ENCODE results near the gene SAA1.

- TF ChIP-seq CTCF (IDR thresholded peaks at IDR 0.05) (no peak), POLR2AphosphoS5 (IDR thresholded peaks at IDR 0.05; ENCODE audit: low read depth, low read length) (no peak), TCF7L2 (IDR thresholded peaks at IDR 0.05; ENCODE audit: low read depth, low read length) (no peak), REST (IDR thresholded peaks at IDR 0.05; ENCODE audit: insufficient read depth in 1 of 2, low read depth in 2 of 2, low read length in 1 of 2) (no peak), SIN3A (IDR thresholded peaks at IDR 0.05; ENCODE audit: borderline replicate concordance, insufficient read depth, low read depth, low read length) (no peak)
These were observed 5.1 kb downstream of the SAA1 start for GRCh38 chr11:18271206-18271605.
